Epidermal melanocyte (primary cell): ENCODE results near the gene MOCOS.
"Not testable (repeated sequence)": the region's sequence is repeated elsewhere in the genome, so short reads cannot be mapped to it uniquely, and the experiment has no call there.

ENCODE experiments used
- DNase-seq: peaks from one replicate; pipeline ENCODE4 v3.0.0; 2011; ENCODE audit warnings: low spot score; ENCODE audit not compliant: insufficient read length

The MOCOS gene

GRCh38 chr18:36200354-36200771 lies 13.1 kb downstream of the MOCOS start:
- no peak for DNase-seq

- DNase-seq: no peak
Observed at GRCh38 chr18:36201765-36202164, 14.5 kb downstream of the MOCOS start.

GRCh38 chr18:36203360-36203895 lies 16.1 kb downstream of the MOCOS start:
- no peak for DNase-seq

- DNase-seq: no peak
Observed at GRCh38 chr18:36205166-36205565, 17.9 kb downstream of the MOCOS start.

- no peak for DNase-seq
Observed at GRCh38 chr18:36207303-36207702, 20.0 kb downstream of the MOCOS start.

- not testable (repeated sequence) for DNase-seq
Observed at GRCh38 chr18:36207969-36208368, 20.7 kb downstream of the MOCOS start.

- DNase-seq: no peak
Observed at GRCh38 chr18:36211612-36212065, 24.3 kb downstream of the MOCOS start.

- no peak for DNase-seq
Observed at GRCh38 chr18:36212301-36213171, 25.2 kb downstream of the MOCOS start.

GRCh38 chr18:36214811-36215210 lies 27.5 kb downstream of the MOCOS start:
- DNase-seq: no peak

GRCh38 chr18:36215577-36215976 lies 28.3 kb downstream of the MOCOS start:
- no peak for DNase-seq

- DNase-seq: no peak
Observed at GRCh38 chr18:36217348-36217747, 30.1 kb downstream of the MOCOS start.

- no peak for DNase-seq
Observed at GRCh38 chr18:36229188-36229587, 41.9 kb downstream of the MOCOS start.

GRCh38 chr18:36240510-36240909 lies 53.2 kb downstream of the MOCOS start:
- not testable (repeated sequence) for DNase-seq

- no peak for DNase-seq
Observed at GRCh38 chr18:36241831-36242230, 54.5 kb downstream of the MOCOS start.

- no peak for DNase-seq
Observed at GRCh38 chr18:36247036-36247435, 59.7 kb downstream of the MOCOS start.

- no peak for DNase-seq
Observed at GRCh38 chr18:36249392-36249791, 62.1 kb downstream of the MOCOS start.

- no peak for DNase-seq
Observed at GRCh38 chr18:36250827-36251226, 63.5 kb downstream of the MOCOS start.

- no peak for DNase-seq
Observed at GRCh38 chr18:36255072-36255698, 67.9 kb downstream of the MOCOS start.

GRCh38 chr18:36256094-36256493 lies 68.8 kb downstream of the MOCOS start:
- no peak for DNase-seq

- no peak for DNase-seq
Observed at GRCh38 chr18:36262971-36263370, 75.7 kb downstream of the MOCOS start.

GRCh38 chr18:36264283-36264682 lies 77.0 kb downstream of the MOCOS start:
- DNase-seq: no peak

- DNase-seq: no peak
Observed at GRCh38 chr18:36265015-36265414, 77.7 kb downstream of the MOCOS start.
